ENCODE measurements around the gene RPL22. TPM values are rescaled to one million over a fixed set of nuclear protein-coding genes. Genes with fewer than 3 reads are reported as not detected.

The RPL22 gene
- polyA plus RNA-seq, 3 donors, result 62.6 to 97.2 (median 65.6) TPM

GRCh38 chr1:6188466-6188865 is 10.9 kb downstream of the RPL22 start:
- Histone ChIP-seq H3K9me3 (replicated peaks in 1 of 2; ENCODE audit: control insufficient read depth in 1 of 2, insufficient read depth in 1 of 2, low read length in 2 of 2) (no peaks in the 10 kb centered on the region), H3K36me3 (replicated peaks in 1 of 2; ENCODE audit: control insufficient read depth in 1 of 2, insufficient read depth in 2 of 2, low read length in 2 of 2) (peaks cover 70 to 78% of the 10 kb centered on the region in 2 donors), H3K27ac (ENCODE audit: low read depth in 1 of 2, low read length in 2 of 2) (no peak overlapping the region), H3K4me1 (ENCODE audit: control insufficient read depth in 1 of 2, insufficient read depth in 2 of 2, low read length in 2 of 2) (peaks cover 0 to 3% of the 10 kb centered on the region in 2 donors), H3K27me3 (ENCODE audit: control insufficient read depth in 2 of 2, insufficient read depth in 2 of 2, low read length in 2 of 2) (no peaks in the 10 kb centered on the region), H3K9ac (ENCODE audit: insufficient read depth, low read length, poor library complexity, severe bottlenecking) (no peak overlapping the region), H3K79me2 (ENCODE audit: insufficient read depth, low read length) (peaks cover 33% of the 10 kb centered on the region), H2AFZ (ENCODE audit: insufficient read depth, low read depth, low read length, poor library complexity, severe bottlenecking) (no peak overlapping the region), H3K4me3 (replicated peaks in 1 of 3; ENCODE audit: low read depth in 2 of 3, low read length in 3 of 3) (no peak overlapping the region), H4K20me1 (ENCODE audit: insufficient read depth, low read length) (peaks cover 85% of the 10 kb centered on the region), H3K4me2 (replicated peaks; ENCODE audit: extremely low read depth, low read length, poor library complexity, severe bottlenecking) (no peak overlapping the region)
- H3K4me3 Mint-ChIP-seq, result no peak overlapping the region
- no peaks in the 10 kb centered on the region for H3K9me3 Mint-ChIP-seq
- 92% methylated on average over 4 of the region's 8 CpGs for WGBS (ENCODE audit: insufficient coverage)
- peaks cover 9% of the 10 kb centered on the region for H3K4me1 Mint-ChIP-seq
- H3K27me3 Mint-ChIP-seq (ENCODE audit: low read depth in 3 of 3), result peaks cover 0 to 3% (median 0%) of the 10 kb centered on the region in 3 donors
- TF ChIP-seq CTCF (IDR thresholded peaks at IDR 0.05), result no peak
- H3K36me3 Mint-ChIP-seq, result peaks cover 63 to 81% of the 10 kb centered on the region in 2 donors
- intact Hi-C loops (cut with micrococcal nuclease), result no loop called here
- H3K27ac Mint-ChIP-seq, result no peak overlapping the region
- no peak for DNase-seq

- Mint-ChIP-seq H3K4me1 (peaks cover 18% of the 10 kb centered on the region), H3K4me3 (no peak overlapping the region), H3K27ac (peak overlapping the region in 1 of 7 donors; percentile 64), H3K27me3 (ENCODE audit: low read depth in 3 of 3) (peaks cover 20 to 30% (median 22%) of the 10 kb centered on the region in 3 donors), H3K36me3 (peaks cover 49 to 58% of the 10 kb centered on the region in 2 donors), H3K9me3 (peaks cover 0 to 9% (median 5%) of the 10 kb centered on the region in 7 donors)
- 40% methylated on average over 1 of the region's 10 CpGs for WGBS (ENCODE audit: insufficient coverage)
- Histone ChIP-seq H3K79me2 (ENCODE audit: insufficient read depth, low read length) (peaks cover 28% of the 10 kb centered on the region), H3K9ac (ENCODE audit: insufficient read depth, low read length, poor library complexity, severe bottlenecking) (no peak overlapping the region), H3K4me2 (replicated peaks; ENCODE audit: extremely low read depth, low read length, poor library complexity, severe bottlenecking) (no peak overlapping the region), H2AFZ (ENCODE audit: insufficient read depth, low read depth, low read length, poor library complexity, severe bottlenecking) (no peak overlapping the region), H3K36me3 (replicated peaks in 1 of 2; ENCODE audit: control insufficient read depth in 1 of 2, insufficient read depth in 2 of 2, low read length in 2 of 2) (peaks cover 48 to 53% of the 10 kb centered on the region in 2 donors), H3K27ac (ENCODE audit: low read depth in 1 of 2, low read length in 2 of 2) (no peak overlapping the region), H3K4me3 (replicated peaks in 1 of 3; ENCODE audit: low read depth in 2 of 3, low read length in 3 of 3) (no peak overlapping the region), H3K4me1 (ENCODE audit: control insufficient read depth in 1 of 2, insufficient read depth in 2 of 2, low read length in 2 of 2) (peaks cover 0 to 3% of the 10 kb centered on the region in 2 donors), H4K20me1 (ENCODE audit: insufficient read depth, low read length) (peaks cover 67% of the 10 kb centered on the region), H3K27me3 (ENCODE audit: control insufficient read depth in 2 of 2, insufficient read depth in 2 of 2, low read length in 2 of 2) (peaks cover 11 to 22% of the 10 kb centered on the region in 2 donors), H3K9me3 (replicated peaks in 1 of 2; ENCODE audit: control insufficient read depth in 1 of 2, insufficient read depth in 1 of 2, low read length in 2 of 2) (peaks cover 0 to 7% of the 10 kb centered on the region in 2 donors)
- TF ChIP-seq CTCF (IDR thresholded peaks at IDR 0.05), result peak; percentile 51
- no peak for DNase-seq
- intact Hi-C loops (cut with micrococcal nuclease), result no loop called here
These were observed 13.6 kb downstream of the RPL22 start for GRCh38 chr1:6185635-6186382.
